Activated naive CD8-positive, alpha-beta T cell treated with anti-CD3 and anti-CD28 coated beads, Interleukin-2, amount 50 U/mL, for 24 hours (primary cell): ENCODE measurements around the gene EEF1AKMT3.

Experiments used
- ATAC-seq: fragments of 150-1000 bp; cut with Tn5 transposase; one replicate; pipeline ENCODE4 v1.10.0; 2021
- DNase-seq: peaks from one replicate; pipeline ENCODE4 v3.0.0; 2021
- H3K27ac Mint-ChIP-seq: one replicate; pipeline ENCODE4 v1.8.0; 2021; ENCODE audit warnings: mild to moderate bottlenecking, mixed read lengths
- H3K27me3 Mint-ChIP-seq: one replicate; pipeline ENCODE4 v1.8.0; 2021; ENCODE audit warnings: mixed read lengths
- H3K36me3 Mint-ChIP-seq: one replicate; pipeline ENCODE4 v1.8.0; 2021; ENCODE audit warnings: low read depth, mixed read lengths
- H3K4me1 Mint-ChIP-seq: one replicate; pipeline ENCODE4 v1.8.0; 2021; ENCODE audit warnings: mixed read lengths
- H3K4me3 Mint-ChIP-seq: one replicate; pipeline ENCODE4 v1.8.0; 2021; ENCODE audit warnings: mild to moderate bottlenecking, moderate library complexity, mixed read lengths
- H3K9me3 Mint-ChIP-seq: one replicate; pipeline ENCODE4 v1.8.0; 2021; ENCODE audit warnings: mixed read lengths

EEF1AKMT3 gene

GRCh38 chr12:57740656-57741412, 31.6 kb upstream of the EEF1AKMT3 start:
- H3K27me3 Mint-ChIP-seq = no peaks in the 10 kb centered on the region
- H3K9me3 Mint-ChIP-seq = no peaks in the 10 kb centered on the region
- ATAC-seq (peak; percentile 68), DNase-seq (peak; percentile 75)
- peaks cover 58% of the 10 kb centered on the region for H3K4me1 Mint-ChIP-seq
- peaks cover 8% of the 10 kb centered on the region for H3K36me3 Mint-ChIP-seq
- H3K4me3 Mint-ChIP-seq = peak overlapping the region; percentile 96
- peak overlapping the region; percentile 90 for H3K27ac Mint-ChIP-seq

GRCh38 chr12:57741413-57741789, 31.0 kb upstream of the EEF1AKMT3 start:
- peaks cover 63% of the 10 kb centered on the region for H3K4me1 Mint-ChIP-seq
- H3K36me3 Mint-ChIP-seq = peaks cover 12% of the 10 kb centered on the region
- H3K4me3 Mint-ChIP-seq = peak overlapping the region; percentile 96
- H3K9me3 Mint-ChIP-seq = no peaks in the 10 kb centered on the region
- ATAC-seq (no peak), DNase-seq (no peak)
- no peaks in the 10 kb centered on the region for H3K27me3 Mint-ChIP-seq
- peak overlapping the region; percentile 90 for H3K27ac Mint-ChIP-seq

DNA sequence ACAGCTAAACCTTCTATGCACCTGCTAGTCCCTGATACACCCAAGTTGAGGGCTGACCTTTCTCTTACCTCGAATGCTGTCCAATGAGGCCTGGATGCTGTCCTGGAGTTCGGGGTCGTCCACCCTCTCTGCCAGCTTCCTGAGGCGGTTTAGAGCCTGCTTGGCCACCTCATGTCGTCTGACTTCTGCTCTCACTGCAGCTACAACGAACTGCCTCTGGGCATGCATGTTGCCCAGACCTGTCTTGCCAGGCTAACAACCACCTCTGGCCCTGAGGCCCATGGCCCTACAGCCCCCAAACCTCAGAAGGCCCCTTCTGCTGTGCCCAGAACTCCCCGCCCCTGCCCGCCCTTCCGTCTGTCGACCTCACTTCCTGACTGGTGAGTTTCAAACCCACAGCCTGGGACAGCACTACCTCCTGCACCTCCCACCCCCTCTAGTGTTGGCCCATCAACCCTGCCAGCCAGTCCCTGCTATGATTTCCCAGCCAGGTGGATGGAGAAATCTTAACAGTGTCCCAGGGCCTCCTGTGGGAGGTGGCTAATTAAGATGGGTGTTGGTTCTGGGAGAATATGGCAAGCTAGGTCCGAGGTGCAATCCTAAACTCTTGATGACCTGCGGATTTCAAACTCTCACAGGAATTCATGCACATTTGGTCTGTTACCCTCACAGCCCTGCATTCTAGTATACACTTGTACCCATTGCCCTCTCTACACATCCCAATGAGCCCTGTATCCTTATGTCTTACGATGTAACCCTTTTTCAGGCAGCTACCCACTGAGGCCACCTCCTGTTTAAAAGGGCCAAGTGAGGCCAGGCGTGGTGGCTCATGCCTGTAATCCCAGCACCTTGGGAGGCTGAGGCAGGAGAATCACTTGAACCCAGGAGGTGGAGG, 30.3 kb upstream of the EEF1AKMT3 start:
- Mint-ChIP-seq H3K9me3 (no peaks in the 10 kb centered on the region), H3K27me3 (no peaks in the 10 kb centered on the region), H3K4me1 (peaks cover 60% of the 10 kb centered on the region), H3K4me3 (peak overlapping the region; percentile 96), H3K36me3 (peaks cover 15% of the 10 kb centered on the region), H3K27ac (peak overlapping the region; percentile 90)
- DNase-seq = peak; percentile 78
- peak; percentile 75 for ATAC-seq

DNA sequence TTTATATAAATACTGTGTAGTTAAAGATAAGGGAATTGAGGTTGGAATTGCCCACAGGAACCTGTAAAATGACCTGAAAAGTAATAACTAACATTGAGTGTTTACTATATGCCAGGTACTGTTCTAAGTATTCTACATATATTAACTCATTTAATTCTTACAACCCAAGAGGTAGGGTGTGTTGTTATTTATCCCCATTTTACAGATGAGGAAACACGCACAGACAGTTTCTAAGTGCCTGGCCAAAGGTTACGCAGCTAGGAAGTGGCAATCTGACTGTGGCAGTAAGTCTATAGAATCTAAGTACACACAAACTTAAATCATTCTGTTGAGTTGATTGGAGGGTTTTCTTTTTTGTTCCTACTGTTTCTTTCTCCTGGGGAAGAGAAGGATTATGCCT, 28.6 kb upstream of the EEF1AKMT3 start:
- H3K9me3 Mint-ChIP-seq = no peaks in the 10 kb centered on the region
- peaks cover 64% of the 10 kb centered on the region for H3K4me1 Mint-ChIP-seq
- H3K4me3 Mint-ChIP-seq = peak overlapping the region; percentile 89
- H3K27ac Mint-ChIP-seq = no peak overlapping the region
- H3K36me3 Mint-ChIP-seq = peaks cover 26% of the 10 kb centered on the region
- H3K27me3 Mint-ChIP-seq = no peaks in the 10 kb centered on the region
- DNase-seq = no peak
- no peak for ATAC-seq

DNA sequence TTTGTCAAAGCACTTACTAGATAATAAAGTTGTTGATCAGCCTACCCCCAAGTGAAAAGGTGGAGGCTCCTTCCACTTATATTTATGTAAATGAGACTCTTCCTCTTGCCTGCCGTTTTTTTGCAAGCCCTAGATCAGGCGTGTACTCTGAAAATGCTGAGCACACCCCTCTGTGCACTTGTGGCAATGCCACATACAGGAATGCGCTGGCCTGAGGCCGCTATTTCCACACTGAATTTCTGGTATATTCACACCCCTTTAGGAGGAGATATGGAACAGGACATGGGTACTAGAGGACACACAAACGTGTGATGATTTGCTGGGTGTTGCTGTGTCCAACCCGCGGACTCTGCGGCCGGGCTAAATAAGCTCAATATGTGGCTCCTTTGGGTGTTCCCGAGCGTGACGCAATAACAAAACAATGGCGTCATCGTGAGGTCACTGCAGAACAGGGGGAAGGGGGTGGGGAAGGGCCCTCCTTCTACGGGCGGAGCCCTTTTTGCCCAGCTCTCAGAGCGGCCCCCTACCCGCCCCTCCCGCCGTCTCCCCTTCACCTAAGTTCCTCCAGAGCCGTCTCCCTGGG, 28.1 kb upstream of the EEF1AKMT3 start:
- DNase-seq = peak; percentile 81
- peak overlapping the region; percentile 89 for H3K4me3 Mint-ChIP-seq
- peak overlapping the region; percentile 92 for H3K27ac Mint-ChIP-seq
- H3K9me3 Mint-ChIP-seq = no peaks in the 10 kb centered on the region
- ATAC-seq = peak; percentile 22
- H3K36me3 Mint-ChIP-seq = peaks cover 30% of the 10 kb centered on the region
- H3K4me1 Mint-ChIP-seq = peaks cover 65% of the 10 kb centered on the region
- H3K27me3 Mint-ChIP-seq = no peaks in the 10 kb centered on the region

- DNase-seq (peak; percentile 93), ATAC-seq (peak; percentile 80)
- Mint-ChIP-seq H3K36me3 (peaks cover 34% of the 10 kb centered on the region), H3K27ac (peak within 1 kb of the TSS; percentile 92), H3K27me3 (no peaks in the 10 kb centered on the region), H3K9me3 (no peaks in the 10 kb centered on the region), H3K4me3 (peak within 1 kb of the TSS; percentile 89), H3K4me1 (peaks cover 60% of the 10 kb centered on the region)
Measured at GRCh38 chr12:57744777-57745484, 27.5 kb upstream of the EEF1AKMT3 start, which contains the start of gene TSPAN31. TSS of gene TSPAN31 (plus strand) at chr12:57745039. CDS start at chr12:57745155, 116 bp downstream.

GRCh38 chr12:57745485-57745881, 26.9 kb upstream of the EEF1AKMT3 start:
- Mint-ChIP-seq H3K27me3 (no peaks in the 10 kb centered on the region), H3K4me1 (peaks cover 58% of the 10 kb centered on the region), H3K9me3 (no peaks in the 10 kb centered on the region)

DNA sequence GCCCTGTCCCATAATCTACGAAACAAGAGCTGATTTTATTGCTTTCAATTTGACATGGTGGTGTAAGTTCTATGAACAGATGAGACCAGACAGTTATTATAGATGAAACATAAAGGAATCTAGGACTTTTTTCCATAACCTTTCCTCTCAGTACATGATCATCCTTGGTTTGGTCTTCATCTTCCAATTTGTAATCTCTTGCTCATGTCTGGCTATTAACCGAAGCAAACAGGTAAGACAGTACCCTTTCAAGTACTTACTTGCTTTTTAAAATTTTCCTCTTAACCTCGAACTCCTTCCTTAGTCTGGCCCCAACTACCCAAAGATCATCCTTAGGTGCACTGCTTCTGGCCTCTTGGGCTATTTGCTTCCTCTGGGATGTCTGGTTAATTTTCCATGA, 26.4 kb upstream of the EEF1AKMT3 start:
- Mint-ChIP-seq H3K36me3 (peaks cover 44% of the 10 kb centered on the region), H3K9me3 (no peaks in the 10 kb centered on the region), H3K4me1 (peaks cover 58% of the 10 kb centered on the region), H3K27ac (peak overlapping the region; percentile 92), H3K27me3 (no peaks in the 10 kb centered on the region), H3K4me3 (peak overlapping the region; percentile 89)
- ATAC-seq = no peak
- no peak for DNase-seq

More at GRCh38 chr12:57745485-57745881, 26.9 kb upstream of the EEF1AKMT3 start:
- no peak for DNase-seq
- Mint-ChIP-seq H3K27ac (peak overlapping the region; percentile 92), H3K4me3 (peak overlapping the region; percentile 89), H3K36me3 (peaks cover 38% of the 10 kb centered on the region)
- no peak for ATAC-seq

- Mint-ChIP-seq H3K4me3 (no peak overlapping the region), H3K36me3 (peaks cover 54% of the 10 kb centered on the region), H3K4me1 (peaks cover 71% of the 10 kb centered on the region), H3K9me3 (no peaks in the 10 kb centered on the region), H3K27ac (no peak overlapping the region), H3K27me3 (peaks cover 3% of the 10 kb centered on the region)
- no peak for ATAC-seq
- no peak for DNase-seq
Measured at GRCh38 chr12:57749061-57749460, 23.4 kb upstream of the EEF1AKMT3 start.

DNA sequence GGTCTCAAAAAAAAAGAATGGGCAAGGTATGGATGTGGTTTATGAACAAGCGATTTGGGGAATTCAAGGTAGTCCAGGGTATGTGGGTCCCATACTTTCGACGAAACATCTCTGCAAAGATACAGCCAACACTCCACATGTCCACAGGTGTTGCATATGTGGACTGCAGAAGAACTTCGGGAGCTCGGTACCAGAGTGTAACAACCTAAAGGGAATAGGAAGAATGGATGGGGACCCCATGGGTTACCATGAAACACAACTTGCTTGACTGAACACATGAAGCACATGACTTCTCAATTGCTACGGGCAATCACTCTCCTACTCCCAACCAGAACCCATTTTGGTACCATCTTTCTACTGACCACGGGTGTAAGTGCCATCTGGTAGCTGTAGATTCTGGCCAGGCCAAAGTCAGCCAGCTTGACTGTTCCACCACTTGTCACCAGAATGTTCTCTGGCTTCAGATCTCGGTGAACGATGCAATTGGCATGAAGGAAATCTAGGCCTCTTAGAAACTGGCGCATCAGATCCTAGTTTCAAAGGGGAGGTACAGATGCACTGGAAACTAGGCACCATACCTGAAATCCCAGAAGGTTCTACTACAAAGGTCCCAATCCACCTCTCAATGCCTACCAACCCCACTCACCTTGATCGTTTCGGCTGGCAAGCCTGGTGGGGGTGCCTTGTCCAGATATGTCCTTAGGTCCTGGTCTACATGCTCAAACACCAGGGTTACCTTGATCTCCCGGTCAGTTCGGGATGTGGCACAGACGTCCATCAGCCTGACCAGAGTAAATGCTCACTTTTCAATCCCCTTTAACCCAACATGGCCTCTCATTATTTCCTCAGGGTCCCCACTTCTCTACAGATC, 21.6 kb upstream of the EEF1AKMT3 start:
- ATAC-seq (no peak), DNase-seq (no peak)
- Mint-ChIP-seq H3K27me3 (peaks cover 3% of the 10 kb centered on the region), H3K4me1 (peaks cover 61% of the 10 kb centered on the region), H3K9me3 (no peaks in the 10 kb centered on the region), H3K4me3 (peak overlapping the region; percentile 96), H3K36me3 (peaks cover 49% of the 10 kb centered on the region), H3K27ac (peak overlapping the region; percentile 96)

DNA sequence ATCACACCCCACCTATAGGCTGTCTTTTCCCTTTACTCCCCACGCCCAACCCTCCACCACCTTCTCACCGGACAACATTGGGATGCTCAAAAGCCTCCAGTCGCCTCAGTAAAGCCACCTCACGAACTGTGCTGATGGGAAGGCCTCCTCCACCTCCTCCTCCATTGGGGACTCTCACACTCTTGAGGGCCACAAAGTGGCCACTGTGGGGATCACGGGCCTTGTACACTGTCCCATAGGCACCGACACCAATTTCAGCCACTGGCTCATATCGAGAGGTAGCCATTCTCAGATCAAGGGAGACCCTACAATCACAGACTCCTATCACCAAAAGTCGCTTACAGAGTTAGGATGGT, 21.0 kb upstream of the EEF1AKMT3 start:
- Mint-ChIP-seq H3K9me3 (no peaks in the 10 kb centered on the region), H3K4me3 (peak overlapping the region; percentile 96), H3K27me3 (peaks cover 3% of the 10 kb centered on the region), H3K27ac (peak overlapping the region; percentile 96), H3K36me3 (peaks cover 43% of the 10 kb centered on the region), H3K4me1 (peaks cover 60% of the 10 kb centered on the region)
- ATAC-seq (no peak), DNase-seq (no peak)

DNA sequence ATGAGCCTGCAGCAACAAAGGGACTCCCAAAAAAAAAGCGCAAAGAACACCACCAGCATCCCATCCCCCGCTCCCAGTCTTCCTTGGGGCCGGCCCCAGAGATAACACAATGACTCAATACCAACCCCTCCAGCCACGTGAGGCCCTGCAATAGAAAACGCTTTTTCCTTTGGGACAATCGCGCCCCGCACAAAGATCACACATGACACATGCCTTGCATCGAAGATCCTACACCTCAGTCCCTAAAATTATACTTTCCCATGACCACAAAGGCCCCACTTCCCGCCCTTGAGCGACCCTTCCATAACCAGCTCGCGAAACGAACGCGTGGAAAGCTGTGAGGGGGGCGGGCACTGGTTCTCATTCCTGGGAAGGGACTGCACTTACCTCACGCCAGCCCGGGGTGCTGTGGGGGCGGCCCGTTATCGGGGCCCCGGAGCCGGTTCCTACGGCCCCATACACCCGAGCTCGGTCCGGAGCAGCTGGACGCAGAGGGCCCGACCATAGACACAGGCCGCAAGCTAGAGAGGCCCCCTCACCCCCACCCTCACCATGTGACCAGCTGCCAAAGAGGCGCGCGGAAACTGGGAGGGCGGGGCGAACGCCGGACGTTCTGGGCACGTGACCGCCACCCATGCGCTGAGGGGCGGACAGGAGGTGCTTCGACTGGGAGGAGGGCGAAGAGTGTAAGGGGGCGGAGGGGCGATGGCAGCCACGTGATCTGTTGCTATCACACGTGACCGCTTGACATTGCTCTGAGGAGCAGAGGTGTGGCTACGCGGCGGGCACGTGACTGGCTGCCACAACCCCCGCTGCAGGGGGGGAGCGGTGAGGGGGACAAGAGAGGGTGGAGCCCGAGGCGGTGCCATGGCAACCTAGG, 20.4 kb upstream of the EEF1AKMT3 start, which contains the start of gene CDK4:
CDK4 (minus strand) TSS at position 523 of the 880 bp plus-strand sequence. CDS start 593 bp downstream, outside the sequence.
- Mint-ChIP-seq H3K9me3 (no peaks in the 10 kb centered on the region), H3K36me3 (peaks cover 41% of the 10 kb centered on the region), H3K27ac (peak within 1 kb of the TSS; percentile 96), H3K4me3 (peak within 1 kb of the TSS; percentile 96), H3K27me3 (peaks cover 3% of the 10 kb centered on the region), H3K4me1 (peaks cover 65% of the 10 kb centered on the region)
- DNase-seq = peak; percentile 98
- ATAC-seq = peak; percentile 77
